Astrocyte (in vitro differentiated cells and primary cell): ENCODE measurements around the gene RGL2. TPM values are rescaled to one million over a fixed set of nuclear protein-coding genes. Genes with fewer than 3 reads are reported as not detected.

Experiments
- DNase-seq: peaks from one replicate; pipeline ENCODE4 v3.0.0-alpha.2; 2010; ENCODE audit warnings: low read depth
- FAIRE-seq: peaks from 2 replicates; lab custom pipeline; 2011; peaks lifted over from hg19 to GRCh38; lab: Jason Lieb, UNC
- H2AFZ ChIP-seq: 2 replicates; pipeline ENCODE4 v1.6.0; 2012; ENCODE audit warnings: low read depth, low read length, inconsistent platforms
- H3K27ac ChIP-seq: 2 replicates; pipeline ENCODE4 v1.5.1; 2011; ENCODE audit warnings: low read depth, low read length, inconsistent platforms
- H3K27me3 ChIP-seq: 2 replicates; pipeline ENCODE4 v1.6.0; 2011; ENCODE audit warnings: low read length, inconsistent platforms; ENCODE audit not compliant: insufficient read depth
- H3K36me3 ChIP-seq: 2 replicates; pipeline ENCODE4 v1.5.1; 2011; ENCODE audit warnings: low read length, inconsistent platforms; ENCODE audit not compliant: insufficient read depth
- H3K4me1 ChIP-seq: 2 replicates; pipeline ENCODE4 v1.5.1; 2011; ENCODE audit warnings: low read length, inconsistent platforms; ENCODE audit not compliant: insufficient read depth
- H3K4me2 ChIP-seq: 2 replicates; pipeline ENCODE4 v1.6.0; 2012; ENCODE audit warnings: low read length, inconsistent platforms
- H3K4me3 ChIP-seq: 2 replicates; pipeline ENCODE4 v1.5.1; 2011; ENCODE audit warnings: low read depth, mild to moderate bottlenecking, low read length, inconsistent platforms; ENCODE audit not compliant: insufficient read depth
- H3K79me2 ChIP-seq: 2 replicates; pipeline ENCODE4 v1.6.0; 2012; ENCODE audit warnings: mild to moderate bottlenecking, low read length, inconsistent platforms; ENCODE audit not compliant: insufficient read depth
- H3K9ac ChIP-seq: 2 replicates; pipeline ENCODE4 v1.6.0; 2012; ENCODE audit warnings: mild to moderate bottlenecking, low read length, inconsistent platforms
- H3K9me3 ChIP-seq: 2 replicates; pipeline ENCODE4 v1.5.1; 2012; ENCODE audit warnings: low read depth, mild to moderate bottlenecking, low read length, inconsistent platforms; ENCODE audit not compliant: insufficient read depth
- H4K20me1 ChIP-seq: 2 replicates; pipeline ENCODE4 v1.6.0; 2012; ENCODE audit warnings: low read length, inconsistent platforms; ENCODE audit not compliant: insufficient read depth
- H3K27ac Mint-ChIP-seq: one replicate; pipeline ENCODE4 v1.8.0; 2021; ENCODE audit warnings: mild to moderate bottlenecking, mixed read lengths; ENCODE audit not compliant: unreplicated experiment
- H3K27me3 Mint-ChIP-seq: one replicate; pipeline ENCODE4 v1.8.0; 2021; ENCODE audit warnings: low read depth, mixed read lengths; ENCODE audit not compliant: unreplicated experiment
- H3K36me3 Mint-ChIP-seq: one replicate; pipeline ENCODE4 v1.8.0; 2021; ENCODE audit warnings: low read depth, mixed read lengths; ENCODE audit not compliant: unreplicated experiment
- H3K4me1 Mint-ChIP-seq: one replicate; pipeline ENCODE4 v1.8.0; 2021; ENCODE audit warnings: low read depth, mixed read lengths; ENCODE audit not compliant: unreplicated experiment
- H3K4me3 Mint-ChIP-seq: one replicate; pipeline ENCODE4 v1.8.0; 2021; ENCODE audit warnings: mild to moderate bottlenecking, moderate library complexity, mixed read lengths; ENCODE audit not compliant: unreplicated experiment
- H3K9me3 Mint-ChIP-seq: one replicate; pipeline ENCODE4 v1.8.0; 2021; ENCODE audit warnings: mild to moderate bottlenecking, mixed read lengths; ENCODE audit not compliant: unreplicated experiment
- EZH2 ChIP-seq: IDR thresholded peaks from 2 replicates; pipeline ENCODE4 v1.6.1; 2012; ENCODE audit warnings: mild to moderate bottlenecking, low read length, inconsistent platforms; ENCODE audit not compliant: insufficient read depth
- total RNA-seq: library from RNA; stranded (reverse); gene quantifications from 2 replicates; pipeline ENCODE4 v1.2.1, GENCODE V29; 2021
- TF ChIP-seq, protein P1 (sequence below): IDR thresholded peaks from 2 replicates; pipeline ENCODE4 v1.5.1; 2011; ENCODE audit warnings: low read depth, mild to moderate bottlenecking, inconsistent platforms, low read length, moderate library complexity; ENCODE audit not compliant: insufficient read depth

Gene RGL2
- total RNA-seq, 1 donor from 2014 or later = 36.5 TPM

DNA sequence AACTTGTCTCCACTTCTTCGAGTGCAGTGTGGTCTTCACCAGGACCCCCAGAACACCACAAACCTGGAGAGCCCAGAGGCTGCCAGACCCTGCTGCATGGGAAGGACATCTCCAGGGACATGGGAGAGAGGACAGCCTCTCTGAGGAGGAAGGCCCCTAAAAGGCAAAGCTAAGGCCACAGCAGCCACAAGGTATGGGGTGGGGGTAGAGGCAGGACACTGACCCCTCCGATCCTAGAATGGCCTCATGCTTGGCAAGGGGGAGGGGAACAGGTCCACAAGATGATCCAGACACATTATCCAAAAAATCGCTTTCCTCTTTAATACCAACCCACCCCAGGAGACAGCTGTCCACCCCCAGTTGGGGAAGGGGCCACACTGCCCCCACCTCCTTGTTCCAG lies 19.9 kb downstream of the RGL2 start:
- no peak overlapping the region for H3K9ac ChIP-seq
- H3K4me2 ChIP-seq = no peak overlapping the region
- Mint-ChIP-seq H3K9me3 (no peaks in the 10 kb centered on the region), H3K36me3 (peaks cover 21% of the 10 kb centered on the region), H3K4me3 (no peak overlapping the region), H3K4me1 (peaks cover 24% of the 10 kb centered on the region), H3K27me3 (no peaks in the 10 kb centered on the region), H3K27ac (no peak overlapping the region)
- no peaks in the 10 kb centered on the region for H3K9me3 ChIP-seq
- no peak overlapping the region for H2AFZ ChIP-seq
- no peaks in the 10 kb centered on the region for H3K27me3 ChIP-seq
- FAIRE-seq = no peak
- peaks cover 37% of the 10 kb centered on the region for H3K4me1 ChIP-seq
- H4K20me1 ChIP-seq = peaks cover 67% of the 10 kb centered on the region
- peaks cover 35% of the 10 kb centered on the region for H3K36me3 ChIP-seq
- DNase-seq = no peak
- H3K4me3 ChIP-seq = no peak overlapping the region
- TF ChIP-seq, protein P1, sequence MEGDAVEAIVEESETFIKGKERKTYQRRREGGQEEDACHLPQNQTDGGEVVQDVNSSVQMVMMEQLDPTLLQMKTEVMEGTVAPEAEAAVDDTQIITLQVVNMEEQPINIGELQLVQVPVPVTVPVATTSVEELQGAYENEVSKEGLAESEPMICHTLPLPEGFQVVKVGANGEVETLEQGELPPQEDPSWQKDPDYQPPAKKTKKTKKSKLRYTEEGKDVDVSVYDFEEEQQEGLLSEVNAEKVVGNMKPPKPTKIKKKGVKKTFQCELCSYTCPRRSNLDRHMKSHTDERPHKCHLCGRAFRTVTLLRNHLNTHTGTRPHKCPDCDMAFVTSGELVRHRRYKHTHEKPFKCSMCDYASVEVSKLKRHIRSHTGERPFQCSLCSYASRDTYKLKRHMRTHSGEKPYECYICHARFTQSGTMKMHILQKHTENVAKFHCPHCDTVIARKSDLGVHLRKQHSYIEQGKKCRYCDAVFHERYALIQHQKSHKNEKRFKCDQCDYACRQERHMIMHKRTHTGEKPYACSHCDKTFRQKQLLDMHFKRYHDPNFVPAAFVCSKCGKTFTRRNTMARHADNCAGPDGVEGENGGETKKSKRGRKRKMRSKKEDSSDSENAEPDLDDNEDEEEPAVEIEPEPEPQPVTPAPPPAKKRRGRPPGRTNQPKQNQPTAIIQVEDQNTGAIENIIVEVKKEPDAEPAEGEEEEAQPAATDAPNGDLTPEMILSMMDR = no peak
- TF ChIP-seq EZH2 = no peak
- no peak overlapping the region for H3K27ac ChIP-seq
- H3K79me2 ChIP-seq = peaks cover 23% of the 10 kb centered on the region

DNA sequence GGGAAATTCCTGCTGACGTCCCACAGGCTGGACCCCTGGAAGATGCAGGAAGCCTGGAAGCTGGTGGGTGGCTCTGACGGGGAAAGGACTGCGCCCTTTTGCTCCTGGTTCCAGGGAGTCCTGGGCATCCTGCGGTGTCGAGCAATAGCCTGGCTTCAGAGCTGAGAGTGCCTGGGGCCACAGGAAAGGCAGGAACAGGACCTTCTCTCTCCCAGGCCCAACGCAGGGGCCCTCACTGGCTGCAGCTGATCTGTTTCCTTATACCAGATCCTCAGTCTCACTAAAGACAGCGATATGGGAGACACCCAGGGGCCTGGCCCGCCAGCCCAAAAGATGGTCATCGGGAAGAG lies 20.4 kb downstream of the RGL2 start:
- no peaks in the 10 kb centered on the region for H3K9me3 Mint-ChIP-seq
- H3K27me3 Mint-ChIP-seq = no peaks in the 10 kb centered on the region
- Histone ChIP-seq H3K9ac (no peak overlapping the region), H3K4me2 (no peak overlapping the region), H4K20me1 (peaks cover 71% of the 10 kb centered on the region), H2AFZ (no peak overlapping the region), H3K4me1 (peaks cover 41% of the 10 kb centered on the region), H3K27me3 (no peaks in the 10 kb centered on the region), H3K27ac (no peak overlapping the region), H3K79me2 (peaks cover 27% of the 10 kb centered on the region), H3K36me3 (peaks cover 37% of the 10 kb centered on the region), H3K4me3 (no peak overlapping the region), H3K9me3 (no peaks in the 10 kb centered on the region)
- no peak overlapping the region for H3K27ac Mint-ChIP-seq
- no peak for DNase-seq
- H3K4me3 Mint-ChIP-seq = peak overlapping the region; percentile 50
- TF ChIP-seq, protein P1 = no peak
- TF ChIP-seq EZH2 = no peak
- no peak for FAIRE-seq
- H3K36me3 Mint-ChIP-seq = peaks cover 25% of the 10 kb centered on the region
- H3K4me1 Mint-ChIP-seq = peaks cover 26% of the 10 kb centered on the region

DNA sequence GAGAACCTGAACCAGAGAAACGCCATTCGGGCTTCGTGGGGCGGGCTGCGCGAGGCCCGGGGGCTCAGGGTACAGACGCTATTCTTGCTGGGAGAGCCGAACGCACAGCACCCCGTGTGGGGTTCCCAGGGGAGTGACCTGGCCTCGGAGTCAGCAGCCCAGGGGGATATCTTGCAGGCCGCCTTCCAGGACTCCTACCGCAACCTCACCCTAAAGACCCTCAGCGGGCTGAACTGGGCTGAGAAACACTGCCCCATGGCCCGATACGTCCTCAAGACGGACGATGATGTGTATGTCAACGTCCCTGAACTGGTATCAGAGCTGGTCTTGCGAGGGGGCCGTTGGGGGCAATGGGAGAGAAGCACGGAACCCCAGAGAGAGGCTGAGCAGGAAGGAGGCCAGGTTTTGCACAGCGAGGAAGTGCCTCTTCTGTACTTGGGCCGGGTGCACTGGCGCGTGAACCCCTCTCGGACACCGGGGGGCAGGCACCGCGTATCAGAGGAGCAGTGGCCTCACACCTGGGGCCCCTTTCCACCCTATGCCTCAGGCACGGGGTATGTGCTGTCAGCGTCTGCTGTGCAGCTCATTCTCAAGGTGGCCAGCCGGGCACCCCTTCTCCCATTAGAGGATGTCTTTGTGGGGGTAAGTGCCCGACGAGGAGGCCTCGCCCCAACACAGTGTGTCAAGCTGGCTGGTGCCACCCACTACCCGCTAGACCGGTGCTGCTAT lies 20.9 kb downstream of the RGL2 start:
- Histone ChIP-seq H3K27me3 (no peaks in the 10 kb centered on the region), H3K36me3 (peaks cover 42% of the 10 kb centered on the region), H3K4me2 (peak overlapping the region; percentile 95), H3K4me1 (peaks cover 46% of the 10 kb centered on the region), H3K27ac (no peak overlapping the region), H4K20me1 (peaks cover 77% of the 10 kb centered on the region), H3K9me3 (no peaks in the 10 kb centered on the region), H3K9ac (peak overlapping the region; percentile 66), H3K79me2 (peaks cover 33% of the 10 kb centered on the region), H3K4me3 (peak overlapping the region; percentile 54), H2AFZ (no peak overlapping the region)
- Mint-ChIP-seq H3K4me1 (peaks cover 26% of the 10 kb centered on the region), H3K27ac (peak overlapping the region; percentile 85), H3K9me3 (no peaks in the 10 kb centered on the region), H3K36me3 (peaks cover 26% of the 10 kb centered on the region), H3K4me3 (peak overlapping the region; percentile 81), H3K27me3 (no peaks in the 10 kb centered on the region)
- DNase-seq (no peak), FAIRE-seq (no peak)
- TF ChIP-seq, protein P1 = no peak
- TF ChIP-seq EZH2 = no peak
